ENCODE measurements around the gene SPATS1.

SPATS1 gene

DNA sequence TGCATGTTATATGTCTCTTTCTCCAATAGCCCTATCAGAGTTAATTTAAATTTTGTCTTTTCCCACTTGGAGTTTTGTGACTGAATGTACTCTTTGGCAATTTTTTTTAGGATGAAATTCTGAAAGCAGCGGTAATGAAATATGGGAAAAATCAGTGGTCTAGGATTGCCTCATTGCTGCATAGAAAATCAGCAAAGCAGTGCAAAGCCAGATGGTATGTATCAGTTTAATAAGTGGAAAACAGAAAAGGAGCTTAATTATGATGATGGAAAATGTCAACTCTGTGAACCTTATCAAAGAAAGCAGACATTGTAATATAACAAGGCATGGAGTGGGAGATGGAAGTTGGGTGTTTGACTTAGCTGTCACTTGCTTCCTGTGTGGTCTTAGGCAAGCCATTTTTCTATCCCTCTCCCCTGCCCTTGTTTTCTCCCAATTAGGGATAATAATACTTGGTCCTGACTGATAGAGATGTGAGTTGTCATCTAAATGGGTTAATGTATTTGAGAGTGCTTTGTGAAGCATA is 47.8 kb downstream of the SPATS1 start:
- no peak for DNase-seq (ENCODE audit: low spot score)
